HEK293 (cell line): ENCODE results near the gene CARS1.

Source experiments
- CTCF ChIA-PET: fragments of 350-600 bp; formaldehyde crosslinking; extraction: SDS; loops from one replicate; lab custom pipeline; 2021; ENCODE audit warnings: antibody characterized with exemption; lab: Yijun Ruan, JAX
- POLR2A ChIA-PET: fragments of 300-600 bp; formaldehyde crosslinking; extraction: SDS; loops from one replicate; lab custom pipeline; 2020; ENCODE audit warnings: antibody characterized with exemption, inconsistent platforms; lab: Yijun Ruan, JAX
- H3K27ac ChIP-seq: fragments of 200-500 bp; sonication (Bioruptor generic); 2 replicates; pipeline ENCODE4 v1.5.1; 2014; ENCODE audit warnings: low read depth, low read length, control low read depth, inconsistent platforms; ENCODE audit errors: extremely low read depth
- H3K36me3 ChIP-seq, 2 experiments: fragments of 200-500 bp in 1 of 2; sonication (Bioruptor generic) in 1 of 2; 1 replicate in 1 of 2; 2 replicates in 1 of 2; pipeline ENCODE4 v1.5.1; 2014 to 2017; ENCODE audit warnings: inconsistent platforms in 2 of 2, low read length in 2 of 2; ENCODE audit not compliant: control insufficient read depth in 2 of 2, insufficient read depth in 1 of 2
- H3K4me1 ChIP-seq: fragments of 200-500 bp; sonication (Bioruptor generic); 2 replicates; pipeline ENCODE4 v1.5.1; 2014; ENCODE audit warnings: mild to moderate bottlenecking, low read length, inconsistent platforms; ENCODE audit not compliant: control insufficient read depth, insufficient read depth
- H3K4me3 ChIP-seq: 2 replicates; pipeline ENCODE4 v1.5.1; 2011; ENCODE audit warnings: low read depth, mild to moderate bottlenecking, control low read depth, low read length, moderate library complexity
- H3K9me3 ChIP-seq: fragments of 200-500 bp; sonication (Bioruptor generic); 2 replicates; pipeline ENCODE4 v1.5.1; 2014; ENCODE audit warnings: low read depth, low read length, inconsistent platforms; ENCODE audit not compliant: control insufficient read depth, insufficient read depth
- KLF10 ChIP-seq: fragments of 450-650 bp; IDR thresholded peaks from 2 replicates; pipeline ENCODE4 v1.5.1; 2018; ENCODE audit warnings: missing biosample characterization, mild to moderate bottlenecking, missing genetic modification characterization
- SP3 ChIP-seq: fragments of 450-650 bp; formaldehyde crosslinking; IDR thresholded peaks from 2 replicates; pipeline ENCODE4 v1.5.1; 2016; ENCODE audit warnings: missing biosample characterization, missing genetic modification characterization
- ZBTB21 ChIP-seq: fragments of 450-650 bp; formaldehyde crosslinking; IDR thresholded peaks from 2 replicates; pipeline ENCODE4 v1.5.1; 2017; ENCODE audit warnings: missing biosample characterization, missing genetic modification characterization
- ZNF10 ChIP-seq: fragments of 450-650 bp; formaldehyde crosslinking; IDR thresholded peaks from 2 replicates; pipeline ENCODE4 v1.5.1; 2017; ENCODE audit warnings: missing biosample characterization, missing genetic modification characterization
- ZNF23 ChIP-seq: fragments of 450-650 bp; formaldehyde crosslinking; IDR thresholded peaks from 2 replicates; pipeline ENCODE4 v1.5.1; 2016; ENCODE audit warnings: missing biosample characterization, missing genetic modification characterization, borderline replicate concordance
- ZNF426 ChIP-seq: fragments of 450-650 bp; formaldehyde crosslinking; IDR thresholded peaks from 2 replicates; pipeline ENCODE4 v1.5.1; 2017; ENCODE audit warnings: missing biosample characterization, missing genetic modification characterization, mild to moderate bottlenecking, inconsistent platforms, moderate library complexity
- ZNF514 ChIP-seq: fragments of 450-650 bp; formaldehyde crosslinking; IDR thresholded peaks from 2 replicates; pipeline ENCODE4 v1.5.1; 2016; ENCODE audit warnings: missing biosample characterization, missing genetic modification characterization
- ZNF548 ChIP-seq: fragments of 450-650 bp; formaldehyde crosslinking; IDR thresholded peaks from 2 replicates; pipeline ENCODE4 v1.5.1; 2016; ENCODE audit warnings: missing biosample characterization, missing genetic modification characterization
- TF ChIP-seq, protein P1 (sequence below): fragments of 450-650 bp; formaldehyde crosslinking; IDR thresholded peaks from 2 replicates; pipeline ENCODE4 v1.5.1; 2016; ENCODE audit warnings: missing biosample characterization, missing genetic modification characterization, borderline replicate concordance
- TF ChIP-seq, protein P2 (sequence below): fragments of 450-650 bp; formaldehyde crosslinking; IDR thresholded peaks from 2 replicates; pipeline ENCODE4 v1.5.1; 2016; ENCODE audit warnings: missing biosample characterization, missing genetic modification characterization, borderline replicate concordance
- TF ChIP-seq, protein P3 (sequence below): fragments of 450-650 bp; formaldehyde crosslinking; IDR thresholded peaks from 2 replicates; pipeline ENCODE4 v1.5.1; 2016; ENCODE audit warnings: missing biosample characterization, missing genetic modification characterization

The CARS1 gene

DNA sequence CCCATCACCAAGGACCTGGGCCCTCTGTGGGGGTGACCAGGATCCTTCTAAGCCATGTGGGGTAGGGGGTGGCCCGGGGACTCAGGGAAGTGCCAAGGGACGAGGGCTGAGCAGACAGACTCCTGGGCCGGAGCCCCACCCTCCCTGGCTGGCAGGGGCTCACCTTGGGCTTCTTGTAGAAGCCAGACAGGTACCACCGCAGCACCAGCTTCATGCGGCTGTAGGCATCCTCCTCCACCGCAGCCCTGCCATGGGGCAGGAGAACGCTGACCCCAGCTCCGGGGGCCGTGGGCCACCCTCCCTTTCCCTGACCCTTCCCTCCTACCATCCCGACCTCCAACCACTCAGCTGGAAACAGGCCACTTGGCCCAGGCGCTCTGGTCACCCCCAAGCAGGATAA lies 45.9 kb upstream of the CARS1 start (continued):
- TF ChIP-seq, protein P1, sequence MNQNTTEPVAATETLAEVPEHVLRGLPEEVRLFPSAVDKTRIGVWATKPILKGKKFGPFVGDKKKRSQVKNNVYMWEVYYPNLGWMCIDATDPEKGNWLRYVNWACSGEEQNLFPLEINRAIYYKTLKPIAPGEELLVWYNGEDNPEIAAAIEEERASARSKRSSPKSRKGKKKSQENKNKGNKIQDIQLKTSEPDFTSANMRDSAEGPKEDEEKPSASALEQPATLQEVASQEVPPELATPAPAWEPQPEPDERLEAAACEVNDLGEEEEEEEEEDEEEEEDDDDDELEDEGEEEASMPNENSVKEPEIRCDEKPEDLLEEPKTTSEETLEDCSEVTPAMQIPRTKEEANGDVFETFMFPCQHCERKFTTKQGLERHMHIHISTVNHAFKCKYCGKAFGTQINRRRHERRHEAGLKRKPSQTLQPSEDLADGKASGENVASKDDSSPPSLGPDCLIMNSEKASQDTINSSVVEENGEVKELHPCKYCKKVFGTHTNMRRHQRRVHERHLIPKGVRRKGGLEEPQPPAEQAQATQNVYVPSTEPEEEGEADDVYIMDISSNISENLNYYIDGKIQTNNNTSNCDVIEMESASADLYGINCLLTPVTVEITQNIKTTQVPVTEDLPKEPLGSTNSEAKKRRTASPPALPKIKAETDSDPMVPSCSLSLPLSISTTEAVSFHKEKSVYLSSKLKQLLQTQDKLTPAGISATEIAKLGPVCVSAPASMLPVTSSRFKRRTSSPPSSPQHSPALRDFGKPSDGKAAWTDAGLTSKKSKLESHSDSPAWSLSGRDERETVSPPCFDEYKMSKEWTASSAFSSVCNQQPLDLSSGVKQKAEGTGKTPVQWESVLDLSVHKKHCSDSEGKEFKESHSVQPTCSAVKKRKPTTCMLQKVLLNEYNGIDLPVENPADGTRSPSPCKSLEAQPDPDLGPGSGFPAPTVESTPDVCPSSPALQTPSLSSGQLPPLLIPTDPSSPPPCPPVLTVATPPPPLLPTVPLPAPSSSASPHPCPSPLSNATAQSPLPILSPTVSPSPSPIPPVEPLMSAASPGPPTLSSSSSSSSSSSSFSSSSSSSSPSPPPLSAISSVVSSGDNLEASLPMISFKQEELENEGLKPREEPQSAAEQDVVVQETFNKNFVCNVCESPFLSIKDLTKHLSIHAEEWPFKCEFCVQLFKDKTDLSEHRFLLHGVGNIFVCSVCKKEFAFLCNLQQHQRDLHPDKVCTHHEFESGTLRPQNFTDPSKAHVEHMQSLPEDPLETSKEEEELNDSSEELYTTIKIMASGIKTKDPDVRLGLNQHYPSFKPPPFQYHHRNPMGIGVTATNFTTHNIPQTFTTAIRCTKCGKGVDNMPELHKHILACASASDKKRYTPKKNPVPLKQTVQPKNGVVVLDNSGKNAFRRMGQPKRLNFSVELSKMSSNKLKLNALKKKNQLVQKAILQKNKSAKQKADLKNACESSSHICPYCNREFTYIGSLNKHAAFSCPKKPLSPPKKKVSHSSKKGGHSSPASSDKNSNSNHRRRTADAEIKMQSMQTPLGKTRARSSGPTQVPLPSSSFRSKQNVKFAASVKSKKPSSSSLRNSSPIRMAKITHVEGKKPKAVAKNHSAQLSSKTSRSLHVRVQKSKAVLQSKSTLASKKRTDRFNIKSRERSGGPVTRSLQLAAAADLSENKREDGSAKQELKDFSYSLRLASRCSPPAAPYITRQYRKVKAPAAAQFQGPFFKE (tag by site-specific recombination): no peak
- TF ChIP-seq SP3 (tag by site-specific recombination) (no peak), ZNF10 (tag by site-specific recombination) (no peak), ZNF548 (tag by site-specific recombination) (no peak), ZBTB21 (tag by site-specific recombination) (no peak), KLF10 (tag by site-specific recombination) (no peak), ZNF514 (tag by site-specific recombination) (no peak), ZNF23 (tag by site-specific recombination) (no peak)
- TF ChIP-seq, protein P2, sequence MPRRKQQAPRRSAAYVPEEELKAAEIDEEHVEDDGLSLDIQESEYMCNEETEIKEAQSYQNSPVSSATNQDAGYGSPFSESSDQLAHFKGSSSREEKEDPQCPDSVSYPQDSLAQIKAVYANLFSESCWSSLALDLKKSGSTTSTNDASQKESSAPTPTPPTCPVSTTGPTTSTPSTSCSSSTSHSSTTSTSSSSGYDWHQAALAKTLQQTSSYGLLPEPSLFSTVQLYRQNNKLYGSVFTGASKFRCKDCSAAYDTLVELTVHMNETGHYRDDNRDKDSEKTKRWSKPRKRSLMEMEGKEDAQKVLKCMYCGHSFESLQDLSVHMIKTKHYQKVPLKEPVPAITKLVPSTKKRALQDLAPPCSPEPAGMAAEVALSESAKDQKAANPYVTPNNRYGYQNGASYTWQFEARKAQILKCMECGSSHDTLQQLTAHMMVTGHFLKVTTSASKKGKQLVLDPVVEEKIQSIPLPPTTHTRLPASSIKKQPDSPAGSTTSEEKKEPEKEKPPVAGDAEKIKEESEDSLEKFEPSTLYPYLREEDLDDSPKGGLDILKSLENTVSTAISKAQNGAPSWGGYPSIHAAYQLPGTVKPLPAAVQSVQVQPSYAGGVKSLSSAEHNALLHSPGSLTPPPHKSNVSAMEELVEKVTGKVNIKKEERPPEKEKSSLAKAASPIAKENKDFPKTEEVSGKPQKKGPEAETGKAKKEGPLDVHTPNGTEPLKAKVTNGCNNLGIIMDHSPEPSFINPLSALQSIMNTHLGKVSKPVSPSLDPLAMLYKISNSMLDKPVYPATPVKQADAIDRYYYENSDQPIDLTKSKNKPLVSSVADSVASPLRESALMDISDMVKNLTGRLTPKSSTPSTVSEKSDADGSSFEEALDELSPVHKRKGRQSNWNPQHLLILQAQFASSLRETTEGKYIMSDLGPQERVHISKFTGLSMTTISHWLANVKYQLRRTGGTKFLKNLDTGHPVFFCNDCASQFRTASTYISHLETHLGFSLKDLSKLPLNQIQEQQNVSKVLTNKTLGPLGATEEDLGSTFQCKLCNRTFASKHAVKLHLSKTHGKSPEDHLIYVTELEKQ (tag by site-specific recombination): no peak
- TF ChIP-seq, all 188 proteins: peak for 0

DNA sequence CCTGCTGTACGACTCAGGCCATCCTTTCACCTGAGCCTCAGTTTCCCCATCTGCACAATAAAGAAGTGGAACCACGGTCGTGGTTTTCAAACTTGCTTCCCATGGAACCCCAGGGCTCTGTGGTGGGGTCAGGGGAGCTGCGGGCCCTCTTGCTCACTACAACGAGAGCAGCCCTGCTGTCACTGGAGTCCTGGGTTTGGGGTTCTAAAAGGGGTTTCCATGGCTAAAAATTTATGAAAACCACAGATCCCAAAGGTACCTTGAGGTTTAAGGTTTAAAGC lies 45.4 kb upstream of the CARS1 start:
- no peak overlapping the region for H3K4me3 ChIP-seq
- ChIA-PET POLR2A (no interaction called here), CTCF (interaction anchor here (0.7 kb wide), 1 partner anchor 11 kb away, joined by 4 read pairs; no protein-coding TSS in a partner anchor)
- no peaks in the 10 kb centered on the region for H3K9me3 ChIP-seq
- no peak overlapping the region for H3K27ac ChIP-seq
- TF ChIP-seq, protein P3, sequence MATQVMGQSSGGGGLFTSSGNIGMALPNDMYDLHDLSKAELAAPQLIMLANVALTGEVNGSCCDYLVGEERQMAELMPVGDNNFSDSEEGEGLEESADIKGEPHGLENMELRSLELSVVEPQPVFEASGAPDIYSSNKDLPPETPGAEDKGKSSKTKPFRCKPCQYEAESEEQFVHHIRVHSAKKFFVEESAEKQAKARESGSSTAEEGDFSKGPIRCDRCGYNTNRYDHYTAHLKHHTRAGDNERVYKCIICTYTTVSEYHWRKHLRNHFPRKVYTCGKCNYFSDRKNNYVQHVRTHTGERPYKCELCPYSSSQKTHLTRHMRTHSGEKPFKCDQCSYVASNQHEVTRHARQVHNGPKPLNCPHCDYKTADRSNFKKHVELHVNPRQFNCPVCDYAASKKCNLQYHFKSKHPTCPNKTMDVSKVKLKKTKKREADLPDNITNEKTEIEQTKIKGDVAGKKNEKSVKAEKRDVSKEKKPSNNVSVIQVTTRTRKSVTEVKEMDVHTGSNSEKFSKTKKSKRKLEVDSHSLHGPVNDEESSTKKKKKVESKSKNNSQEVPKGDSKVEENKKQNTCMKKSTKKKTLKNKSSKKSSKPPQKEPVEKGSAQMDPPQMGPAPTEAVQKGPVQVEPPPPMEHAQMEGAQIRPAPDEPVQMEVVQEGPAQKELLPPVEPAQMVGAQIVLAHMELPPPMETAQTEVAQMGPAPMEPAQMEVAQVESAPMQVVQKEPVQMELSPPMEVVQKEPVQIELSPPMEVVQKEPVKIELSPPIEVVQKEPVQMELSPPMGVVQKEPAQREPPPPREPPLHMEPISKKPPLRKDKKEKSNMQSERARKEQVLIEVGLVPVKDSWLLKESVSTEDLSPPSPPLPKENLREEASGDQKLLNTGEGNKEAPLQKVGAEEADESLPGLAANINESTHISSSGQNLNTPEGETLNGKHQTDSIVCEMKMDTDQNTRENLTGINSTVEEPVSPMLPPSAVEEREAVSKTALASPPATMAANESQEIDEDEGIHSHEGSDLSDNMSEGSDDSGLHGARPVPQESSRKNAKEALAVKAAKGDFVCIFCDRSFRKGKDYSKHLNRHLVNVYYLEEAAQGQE (tag by site-specific recombination): no peak
- no peak for TF ChIP-seq ZNF426 (tag by site-specific recombination)
- H3K36me3 ChIP-seq: peaks cover 0 to 26% of the 10 kb centered on the region in 2 experiments; a peak in 1 of 3 replicates
- H3K4me1 ChIP-seq: no peaks in the 10 kb centered on the region
